KMS-11 (cell line): ENCODE results near the gene IZUMO4.

ENCODE experiments used
- H2AFZ ChIP-seq: fragments of 200-600 bp; sonication (generic); 2 replicates; pipeline ENCODE4 v1.6.1; 2016; ENCODE audit warnings: antibody characterized with exemption, mixed run types, low read depth
- H3K27ac ChIP-seq: fragments of 200-600 bp; sonication (generic); 2 replicates; pipeline ENCODE4 v1.6.1; 2016; ENCODE audit warnings: mild to moderate bottlenecking, mixed run types
- H3K27me3 ChIP-seq: fragments of 200-600 bp; sonication (generic); 2 replicates; pipeline ENCODE4 v1.6.1; 2017; ENCODE audit warnings: mild to moderate bottlenecking, low read depth, mixed run types, moderate library complexity; ENCODE audit not compliant: insufficient read depth
- H3K36me3 ChIP-seq: fragments of 200-600 bp; sonication (generic); 2 replicates; pipeline ENCODE4 v1.6.1; 2017; ENCODE audit warnings: mild to moderate bottlenecking, mixed run types; ENCODE audit not compliant: insufficient read depth
- H3K4me1 ChIP-seq: fragments of 200-600 bp; sonication (generic); 2 replicates; pipeline ENCODE4 v1.6.1; 2016; ENCODE audit warnings: mild to moderate bottlenecking, low read depth, mixed run types; ENCODE audit not compliant: poor library complexity, severe bottlenecking
- H3K4me2 ChIP-seq: fragments of 200-600 bp; sonication (generic); 2 replicates; pipeline ENCODE4 v1.7.0; 2016; ENCODE audit warnings: mild to moderate bottlenecking, mixed run types
- H3K4me3 ChIP-seq: fragments of 200-600 bp; sonication (generic); IDR thresholded peaks from 2 replicates; pipeline ENCODE4 v1.6.1; 2017; ENCODE audit warnings: low read depth, low read length, mixed read lengths; ENCODE audit not compliant: insufficient read depth
- H3K79me2 ChIP-seq: fragments of 200-600 bp; sonication (generic); 2 replicates; pipeline ENCODE4 v1.6.1; 2016; ENCODE audit warnings: low read depth, mixed run types; ENCODE audit not compliant: insufficient read depth
- H3K9ac ChIP-seq: fragments of 200-600 bp; sonication (generic); 2 replicates; pipeline ENCODE4 v1.6.1; 2016; ENCODE audit warnings: mild to moderate bottlenecking, mixed run types
- H4K20me1 ChIP-seq: fragments of 200-600 bp; sonication (generic); 2 replicates; pipeline ENCODE4 v1.6.1; 2016; ENCODE audit warnings: mild to moderate bottlenecking, mixed run types; ENCODE audit not compliant: insufficient read depth
- TF ChIP-seq, protein P1 (sequence below): fragments of 200-600 bp; sonication (generic); conservative IDR thresholded peaks from 2 replicates; pipeline ENCODE4 v1.6.1; 2017; ENCODE audit warnings: low read depth, mild to moderate bottlenecking, antibody characterized with exemption, low read length, moderate library complexity, mixed read lengths

Gene IZUMO4

DNA sequence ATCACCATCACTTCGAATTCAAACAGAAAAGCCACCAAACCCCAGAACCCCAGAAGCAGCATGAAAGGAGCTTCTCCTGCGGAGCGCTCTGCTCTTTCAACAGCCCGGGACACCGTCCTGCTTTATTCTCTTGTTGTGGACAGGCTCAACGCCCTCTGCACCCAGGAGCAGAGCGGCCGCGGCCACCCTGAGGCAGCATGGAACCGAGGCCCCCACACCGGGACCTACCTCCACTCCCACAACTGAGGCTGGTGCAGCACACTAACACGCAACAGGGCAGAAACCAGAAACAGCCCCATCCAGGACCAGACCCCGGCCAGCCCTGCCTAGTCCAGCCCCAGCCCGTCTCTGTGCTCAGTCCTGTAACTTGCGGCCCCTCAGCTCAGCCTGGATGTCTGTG is 47.5 kb downstream of the IZUMO4 start:
- Histone ChIP-seq H3K4me1 (no peaks in the 10 kb centered on the region), H3K27ac (no peak overlapping the region), H3K4me3 (no peak overlapping the region), H3K27me3 (no peaks in the 10 kb centered on the region), H3K79me2 (peaks cover 85% of the 10 kb centered on the region), H2AFZ (no peak overlapping the region), H4K20me1 (no peaks in the 10 kb centered on the region), H3K4me2 (no peak overlapping the region), H3K9ac (no peak overlapping the region), H3K36me3 (no peaks in the 10 kb centered on the region)
- TF ChIP-seq, protein P1, sequence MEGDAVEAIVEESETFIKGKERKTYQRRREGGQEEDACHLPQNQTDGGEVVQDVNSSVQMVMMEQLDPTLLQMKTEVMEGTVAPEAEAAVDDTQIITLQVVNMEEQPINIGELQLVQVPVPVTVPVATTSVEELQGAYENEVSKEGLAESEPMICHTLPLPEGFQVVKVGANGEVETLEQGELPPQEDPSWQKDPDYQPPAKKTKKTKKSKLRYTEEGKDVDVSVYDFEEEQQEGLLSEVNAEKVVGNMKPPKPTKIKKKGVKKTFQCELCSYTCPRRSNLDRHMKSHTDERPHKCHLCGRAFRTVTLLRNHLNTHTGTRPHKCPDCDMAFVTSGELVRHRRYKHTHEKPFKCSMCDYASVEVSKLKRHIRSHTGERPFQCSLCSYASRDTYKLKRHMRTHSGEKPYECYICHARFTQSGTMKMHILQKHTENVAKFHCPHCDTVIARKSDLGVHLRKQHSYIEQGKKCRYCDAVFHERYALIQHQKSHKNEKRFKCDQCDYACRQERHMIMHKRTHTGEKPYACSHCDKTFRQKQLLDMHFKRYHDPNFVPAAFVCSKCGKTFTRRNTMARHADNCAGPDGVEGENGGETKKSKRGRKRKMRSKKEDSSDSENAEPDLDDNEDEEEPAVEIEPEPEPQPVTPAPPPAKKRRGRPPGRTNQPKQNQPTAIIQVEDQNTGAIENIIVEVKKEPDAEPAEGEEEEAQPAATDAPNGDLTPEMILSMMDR, result no peak

DNA sequence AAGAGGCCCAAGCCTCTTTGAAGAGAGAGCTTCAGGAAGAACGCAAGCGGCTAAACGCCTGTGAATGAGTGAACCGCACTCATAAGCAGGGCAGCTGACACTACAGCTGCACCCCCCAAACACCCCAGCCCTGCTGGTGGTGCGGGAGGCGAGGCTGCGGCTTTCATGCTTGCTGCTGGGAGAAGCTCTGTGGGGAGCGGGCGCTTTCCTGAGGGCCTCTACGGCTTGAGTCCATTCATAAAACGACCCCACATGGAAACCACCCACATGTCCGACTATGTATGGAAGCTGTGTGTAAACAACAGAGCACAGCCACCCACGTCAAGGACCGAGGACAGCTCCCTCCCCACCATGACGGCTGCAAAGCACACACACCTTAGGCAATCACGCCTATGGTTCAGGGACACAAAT is 49.1 kb downstream of the IZUMO4 start:
- no peak overlapping the region for H3K9ac ChIP-seq
- no peak overlapping the region for H2AFZ ChIP-seq
- H3K4me1 ChIP-seq, result peaks cover 12% of the 10 kb centered on the region
- H3K27ac ChIP-seq, result no peak overlapping the region
- H3K79me2 ChIP-seq, result peaks cover 99% of the 10 kb centered on the region
- no peaks in the 10 kb centered on the region for H3K27me3 ChIP-seq
- TF ChIP-seq, protein P1, result no peak
- no peaks in the 10 kb centered on the region for H3K36me3 ChIP-seq
- no peak overlapping the region for H3K4me3 ChIP-seq
- H4K20me1 ChIP-seq, result no peaks in the 10 kb centered on the region
- no peak overlapping the region for H3K4me2 ChIP-seq

DNA sequence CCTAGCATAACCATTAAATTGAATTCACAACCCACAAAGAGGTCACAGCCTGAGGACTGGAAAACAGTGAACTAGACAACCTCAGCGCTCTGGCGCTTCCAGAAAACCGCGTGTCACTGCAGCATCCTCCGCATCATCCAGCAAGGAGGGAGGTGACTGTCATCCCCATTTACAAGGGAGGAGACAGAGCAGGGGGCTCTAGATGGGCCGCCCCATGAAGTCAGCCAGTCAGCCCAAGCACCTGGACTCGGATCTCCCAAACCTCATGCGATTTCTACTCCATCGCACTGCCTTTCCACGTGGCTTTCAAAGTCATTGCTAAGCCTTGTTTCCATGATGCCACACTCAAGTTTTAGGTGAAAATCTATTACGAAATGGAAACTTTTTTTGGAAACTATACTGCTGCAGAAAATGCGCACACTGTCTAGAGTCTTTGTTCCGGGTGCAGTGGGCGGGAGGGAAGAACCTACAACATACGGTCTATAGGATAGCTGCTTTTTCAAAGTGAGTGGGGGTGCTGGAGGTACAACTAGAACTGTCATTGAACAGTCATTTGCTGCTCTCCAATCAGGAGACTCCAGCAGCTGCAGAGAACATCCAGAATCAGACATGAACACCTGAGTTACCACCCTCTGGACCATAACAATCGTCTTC is 51.9 kb downstream of the IZUMO4 start:
- Histone ChIP-seq H3K79me2 (peaks cover 75% of the 10 kb centered on the region), H3K27me3 (no peaks in the 10 kb centered on the region), H3K4me1 (peaks cover 17% of the 10 kb centered on the region), H2AFZ (no peak overlapping the region), H3K9ac (no peak overlapping the region), H4K20me1 (no peaks in the 10 kb centered on the region), H3K4me2 (no peak overlapping the region), H3K36me3 (no peaks in the 10 kb centered on the region), H3K27ac (no peak overlapping the region), H3K4me3 (no peak overlapping the region)
- TF ChIP-seq, protein P1, result no peak
